Neural cell (in vitro differentiated cells): Measurements from ENCODE around the gene OAF. TPM values are rescaled to one million over a fixed set of nuclear protein-coding genes. Genes with fewer than 3 reads are reported as not detected.

ENCODE experiments used
- H2AFZ ChIP-seq: fragments of 200-600, 300-800 bp; sonication (generic), shearing (Covaris generic); 2 replicates; pipeline ENCODE4 v1.6.0; 2014; ENCODE audit warnings: low read depth, mild to moderate bottlenecking, antibody characterized with exemption, low read length, moderate library complexity
- H3F3A ChIP-seq: fragments of 200-600 bp; shearing (Covaris generic); 2 replicates; pipeline ENCODE4 v1.6.1; 2016; ENCODE audit warnings: mild to moderate bottlenecking, moderate library complexity, mixed read lengths, antibody characterized with exemption, low read length; ENCODE audit not compliant: insufficient read depth, poor library complexity, severe bottlenecking
- H3K27ac ChIP-seq: fragments of 200-600, 300-800 bp; sonication (generic), shearing (Covaris generic); 2 replicates; pipeline ENCODE4 v1.5.1; 2014; ENCODE audit warnings: mild to moderate bottlenecking, low read length, moderate library complexity
- H3K27me3 ChIP-seq: fragments of 300-800, 200-600 bp; sonication (generic), shearing (Covaris generic); 2 replicates; pipeline ENCODE4 v1.6.0; 2014; ENCODE audit warnings: mild to moderate bottlenecking, low read depth, low read length, moderate library complexity; ENCODE audit not compliant: insufficient read depth
- H3K36me3 ChIP-seq: fragments of 300-800, 200-600 bp; sonication (generic), shearing (Covaris generic); 2 replicates; pipeline ENCODE4 v1.5.1; 2014; ENCODE audit warnings: mild to moderate bottlenecking, antibody characterized with exemption, low read length, moderate library complexity; ENCODE audit not compliant: insufficient read depth
- H3K4me2 ChIP-seq: fragments of 300-800, 200-600 bp; sonication (generic), shearing (Covaris generic); 2 replicates; pipeline ENCODE4 v1.6.0; 2014; ENCODE audit warnings: mild to moderate bottlenecking, low read length
- H3K4me3 ChIP-seq: fragments of 300-800, 200-600 bp; sonication (generic), shearing (Covaris generic); 2 replicates; pipeline ENCODE4 v1.5.1; 2014; ENCODE audit warnings: mild to moderate bottlenecking, low read length, moderate library complexity
- H3K79me2 ChIP-seq: fragments of 200-600 bp; shearing (Covaris generic); replicated peaks from 2 replicates; pipeline ENCODE4 v1.6.0; 2014; ENCODE audit warnings: mild to moderate bottlenecking, low read length, moderate library complexity; ENCODE audit not compliant: insufficient read depth
- H3K9ac ChIP-seq: fragments of 300-800, 200-600 bp; sonication (generic), shearing (Covaris generic); 2 replicates; pipeline ENCODE4 v1.6.1; 2016; ENCODE audit warnings: mild to moderate bottlenecking, low read length, mixed read lengths
- H3K9me2 ChIP-seq: fragments of 200-600 bp; shearing (Covaris generic); 2 replicates; pipeline ENCODE4 v1.6.1; 2016; ENCODE audit warnings: mild to moderate bottlenecking, low read length, mixed read lengths; ENCODE audit not compliant: insufficient read depth
- H3K9me3 ChIP-seq: fragments of 200-600, 300-800 bp; sonication (generic), shearing (Covaris generic); 2 replicates; pipeline ENCODE4 v1.6.1; 2016; ENCODE audit warnings: mild to moderate bottlenecking, mixed run types, low read length, moderate library complexity, mixed read lengths
- H4K20me1 ChIP-seq: fragments of 200-600 bp; shearing (Covaris generic); 2 replicates; pipeline ENCODE4 v1.6.1; 2016; ENCODE audit warnings: mild to moderate bottlenecking, mixed run types; ENCODE audit not compliant: insufficient read depth
- CTCF ChIP-seq: fragments of 450-650 bp; IDR thresholded peaks from 2 replicates; pipeline ENCODE4 v1.5.1; 2014; ENCODE audit warnings: antibody characterized with exemption, mild to moderate bottlenecking, moderate library complexity; ENCODE audit not compliant: poor library complexity, severe bottlenecking
- EP300 ChIP-seq: fragments of 450-650 bp; conservative IDR thresholded peaks from 2 replicates; pipeline ENCODE4 v1.6.1; 2014; ENCODE audit warnings: antibody characterized with exemption, mild to moderate bottlenecking, moderate library complexity; ENCODE audit not compliant: poor library complexity, severe bottlenecking
- EZH2 ChIP-seq: fragments of 200-600, 300-800 bp; shearing (Covaris generic), sonication (generic); IDR thresholded peaks from 2 replicates; pipeline ENCODE4 v1.6.1; 2014; ENCODE audit warnings: antibody characterized with exemption, low read length, borderline replicate concordance, mild to moderate bottlenecking; ENCODE audit not compliant: insufficient read depth, poor library complexity, severe bottlenecking
- MXI1 ChIP-seq: fragments of 450-650 bp; conservative IDR thresholded peaks from 2 replicates; pipeline ENCODE4 v1.6.1; 2014; ENCODE audit warnings: antibody characterized with exemption, mild to moderate bottlenecking; ENCODE audit not compliant: poor library complexity, severe bottlenecking
- POLR2AphosphoS5 ChIP-seq: IDR thresholded peaks from 2 replicates; pipeline ENCODE4 v1.6.1; 2012
- RAD21 ChIP-seq: fragments of 450-650 bp; conservative IDR thresholded peaks from 2 replicates; pipeline ENCODE4 v1.6.1; 2014; ENCODE audit warnings: antibody characterized with exemption, mild to moderate bottlenecking, moderate library complexity
- SMC3 ChIP-seq: fragments of 450-650 bp; conservative IDR thresholded peaks from 2 replicates; pipeline ENCODE4 v1.6.1; 2014; ENCODE audit warnings: antibody characterized with exemption, mild to moderate bottlenecking, moderate library complexity; ENCODE audit not compliant: poor library complexity
- TAF1 ChIP-seq: IDR thresholded peaks from 2 replicates; pipeline ENCODE4 v1.6.1; 2012; ENCODE audit warnings: low read depth
- polyA plus RNA-seq: library from polyadenylated mRNA; depleted of rRNA; stranded (reverse); fragments of >200 nt; gene quantifications from 2 replicates; pipeline ENCODE4 v1.2.3, GENCODE V29; 2014
- TF ChIP-seq, protein P1 (sequence below): IDR thresholded peaks from 2 replicates; pipeline ENCODE4 v1.6.1; 2012; ENCODE audit warnings: borderline replicate concordance

The OAF gene
- polyA plus RNA-seq, 1 donor from 2014 or later: 0.97 TPM

DNA sequence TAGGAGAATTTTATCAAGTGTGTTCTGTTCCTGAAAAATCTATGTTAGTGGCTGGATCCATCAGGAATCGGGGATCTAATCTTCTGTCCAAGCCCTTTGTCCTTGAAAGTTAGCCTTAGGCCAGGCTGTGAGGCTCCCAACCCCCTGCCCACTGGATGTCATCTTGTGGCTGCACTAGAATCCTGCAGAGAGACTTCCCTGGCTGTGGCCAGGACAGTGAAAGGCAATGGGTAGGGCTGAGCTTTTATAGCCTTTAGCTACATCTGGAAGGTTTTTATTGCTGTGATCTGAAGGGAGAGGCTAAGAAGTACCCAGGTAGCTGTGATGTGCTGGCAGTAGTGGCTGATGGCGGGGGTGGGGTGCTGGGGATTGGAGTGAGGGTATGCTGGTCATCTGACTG lies 2.1 kb downstream of the OAF start:
- TF ChIP-seq EP300 (no peak), EZH2 (no peak), TAF1 (no peak), SMC3 (no peak), RAD21 (no peak), MXI1 (no peak)
- TF ChIP-seq, protein P1, sequence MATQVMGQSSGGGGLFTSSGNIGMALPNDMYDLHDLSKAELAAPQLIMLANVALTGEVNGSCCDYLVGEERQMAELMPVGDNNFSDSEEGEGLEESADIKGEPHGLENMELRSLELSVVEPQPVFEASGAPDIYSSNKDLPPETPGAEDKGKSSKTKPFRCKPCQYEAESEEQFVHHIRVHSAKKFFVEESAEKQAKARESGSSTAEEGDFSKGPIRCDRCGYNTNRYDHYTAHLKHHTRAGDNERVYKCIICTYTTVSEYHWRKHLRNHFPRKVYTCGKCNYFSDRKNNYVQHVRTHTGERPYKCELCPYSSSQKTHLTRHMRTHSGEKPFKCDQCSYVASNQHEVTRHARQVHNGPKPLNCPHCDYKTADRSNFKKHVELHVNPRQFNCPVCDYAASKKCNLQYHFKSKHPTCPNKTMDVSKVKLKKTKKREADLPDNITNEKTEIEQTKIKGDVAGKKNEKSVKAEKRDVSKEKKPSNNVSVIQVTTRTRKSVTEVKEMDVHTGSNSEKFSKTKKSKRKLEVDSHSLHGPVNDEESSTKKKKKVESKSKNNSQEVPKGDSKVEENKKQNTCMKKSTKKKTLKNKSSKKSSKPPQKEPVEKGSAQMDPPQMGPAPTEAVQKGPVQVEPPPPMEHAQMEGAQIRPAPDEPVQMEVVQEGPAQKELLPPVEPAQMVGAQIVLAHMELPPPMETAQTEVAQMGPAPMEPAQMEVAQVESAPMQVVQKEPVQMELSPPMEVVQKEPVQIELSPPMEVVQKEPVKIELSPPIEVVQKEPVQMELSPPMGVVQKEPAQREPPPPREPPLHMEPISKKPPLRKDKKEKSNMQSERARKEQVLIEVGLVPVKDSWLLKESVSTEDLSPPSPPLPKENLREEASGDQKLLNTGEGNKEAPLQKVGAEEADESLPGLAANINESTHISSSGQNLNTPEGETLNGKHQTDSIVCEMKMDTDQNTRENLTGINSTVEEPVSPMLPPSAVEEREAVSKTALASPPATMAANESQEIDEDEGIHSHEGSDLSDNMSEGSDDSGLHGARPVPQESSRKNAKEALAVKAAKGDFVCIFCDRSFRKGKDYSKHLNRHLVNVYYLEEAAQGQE: no peak
- H3K79me2 ChIP-seq: no peaks in the 10 kb centered on the region
- no peaks in the 10 kb centered on the region for H4K20me1 ChIP-seq
- H3K4me2 ChIP-seq: no peak overlapping the region
- no peaks in the 10 kb centered on the region for H3K9me2 ChIP-seq
- H3F3A ChIP-seq: no peaks in the 10 kb centered on the region
- H3K4me3 ChIP-seq: no peak overlapping the region
- peaks cover 32% of the 10 kb centered on the region for H3K27me3 ChIP-seq
- no peak overlapping the region for H3K27ac ChIP-seq
- no peak overlapping the region for H2AFZ ChIP-seq
- no peak overlapping the region for H3K9ac ChIP-seq
- no peaks in the 10 kb centered on the region for H3K9me3 ChIP-seq
- no peaks in the 10 kb centered on the region for H3K36me3 ChIP-seq

DNA sequence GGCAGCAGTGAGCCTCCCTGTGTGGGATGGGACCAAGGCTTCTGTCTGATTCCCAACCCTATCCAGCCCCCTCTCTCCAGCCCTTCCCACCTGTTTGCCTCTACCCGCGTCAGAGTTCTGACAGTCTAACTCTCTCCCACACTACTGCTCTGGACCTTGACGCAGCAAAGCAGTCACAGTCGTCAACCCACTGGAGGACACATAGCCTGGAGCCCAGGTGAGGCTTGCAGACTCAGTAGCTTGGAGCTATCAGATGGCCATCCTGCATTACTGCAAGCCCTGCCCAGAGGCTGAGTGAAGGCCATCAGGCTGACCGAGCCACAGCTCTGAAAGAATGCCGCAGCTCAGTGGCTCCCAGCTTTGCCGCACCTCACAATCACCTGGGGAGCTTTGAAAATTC lies 3.7 kb downstream of the OAF start:
- no peak overlapping the region for H3K27ac ChIP-seq
- no peaks in the 10 kb centered on the region for H3K36me3 ChIP-seq
- H4K20me1 ChIP-seq: no peaks in the 10 kb centered on the region
- H3K4me2 ChIP-seq: no peak overlapping the region
- no peaks in the 10 kb centered on the region for H3K9me3 ChIP-seq
- H3K9ac ChIP-seq: no peak overlapping the region
- no peak overlapping the region for H2AFZ ChIP-seq
- no peak for TF ChIP-seq POLR2AphosphoS5
- TF ChIP-seq EZH2: no peak
- no peak for TF ChIP-seq RAD21
- TF ChIP-seq, protein P1: no peak
- TF ChIP-seq CTCF: no peak
- TF ChIP-seq TAF1: no peak
- no peak for TF ChIP-seq SMC3
- no peak for TF ChIP-seq MXI1
- TF ChIP-seq EP300: no peak
- no peaks in the 10 kb centered on the region for H3K9me2 ChIP-seq
- H3K4me3 ChIP-seq: no peak overlapping the region
- peaks cover 30% of the 10 kb centered on the region for H3K27me3 ChIP-seq
- no peaks in the 10 kb centered on the region for H3K79me2 ChIP-seq
- no peaks in the 10 kb centered on the region for H3F3A ChIP-seq
